ENCODE data around the gene NME4.
A peak's percentile ranks its signal among the peaks of the same experiment; 100 is the strongest.
"Not testable (repeated sequence)": the region's sequence is repeated elsewhere in the genome, so short reads cannot be mapped to it uniquely, and the experiment has no call there.

NME4 gene

DNA sequence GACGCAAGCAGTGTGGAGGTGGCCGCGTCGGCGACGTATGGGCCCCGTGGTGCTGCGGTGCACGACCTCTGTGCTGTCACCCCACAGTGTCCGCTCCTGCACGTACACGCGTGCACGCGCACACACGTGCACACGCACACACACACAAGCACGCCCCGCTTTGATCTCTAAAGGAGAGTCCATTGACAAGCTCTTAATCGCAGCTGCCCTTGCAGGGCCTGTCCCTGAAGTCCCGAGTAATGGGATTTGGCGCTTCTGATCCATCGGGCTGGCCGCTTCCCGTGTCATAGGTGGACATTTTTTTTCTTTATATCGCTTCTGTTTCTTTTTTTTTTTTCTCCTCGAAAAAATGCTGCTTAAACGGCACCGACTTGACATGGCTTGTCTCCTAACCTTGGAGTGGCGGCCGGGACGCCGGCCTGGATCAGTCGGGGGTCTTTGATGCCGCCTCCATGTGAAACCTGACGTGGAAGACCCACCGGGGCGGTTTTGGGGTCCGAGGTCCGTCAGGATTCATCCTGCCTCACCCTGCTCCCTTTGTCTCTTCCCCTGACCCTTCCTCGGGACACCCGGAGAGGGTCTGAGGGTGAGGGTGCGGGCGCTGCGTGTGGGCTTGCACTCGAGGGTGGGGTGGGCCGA is 36.2 kb upstream of the NME4 start:
- Mint-ChIP-seq H3K4me3 (no peak overlapping the region), H3K36me3 (no peaks in the 10 kb centered on the region), H3K27ac (no peak overlapping the region), H3K4me1 (peaks cover 9% of the 10 kb centered on the region), H3K9me3 (no peaks in the 10 kb centered on the region), H3K27me3 (no peaks in the 10 kb centered on the region)

DNA sequence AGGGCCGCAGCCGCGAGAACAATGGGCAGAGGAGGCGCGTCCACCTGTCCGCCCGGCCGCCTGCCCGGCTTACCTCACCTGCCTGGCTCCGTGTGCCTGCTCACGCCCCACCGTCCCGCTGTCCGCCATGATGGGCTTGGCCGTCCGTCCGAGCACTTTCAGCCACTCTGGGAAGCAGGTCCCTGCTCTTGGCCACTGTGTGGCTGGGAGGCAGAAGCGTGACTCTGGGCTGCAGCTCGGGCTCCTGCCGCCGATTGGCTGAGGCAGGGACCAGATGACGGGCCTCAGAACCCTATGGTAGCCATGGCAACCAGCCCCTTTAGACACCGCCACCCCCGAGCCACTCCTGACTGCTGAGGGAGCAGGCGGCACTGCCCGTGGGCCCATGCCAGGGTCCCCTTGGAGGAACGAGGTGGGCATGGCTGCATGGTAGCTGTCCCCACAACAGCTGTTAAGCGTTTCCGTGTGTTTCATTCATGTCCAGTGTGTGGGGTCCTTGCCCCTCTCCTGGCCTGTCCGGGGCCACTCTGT is 35.6 kb upstream of the NME4 start:
- Mint-ChIP-seq H3K9me3 (no peaks in the 10 kb centered on the region), H3K36me3 (no peaks in the 10 kb centered on the region), H3K27me3 (no peaks in the 10 kb centered on the region), H3K27ac (no peak overlapping the region), H3K4me3 (no peak overlapping the region), H3K4me1 (peaks cover 7% of the 10 kb centered on the region)

DNA sequence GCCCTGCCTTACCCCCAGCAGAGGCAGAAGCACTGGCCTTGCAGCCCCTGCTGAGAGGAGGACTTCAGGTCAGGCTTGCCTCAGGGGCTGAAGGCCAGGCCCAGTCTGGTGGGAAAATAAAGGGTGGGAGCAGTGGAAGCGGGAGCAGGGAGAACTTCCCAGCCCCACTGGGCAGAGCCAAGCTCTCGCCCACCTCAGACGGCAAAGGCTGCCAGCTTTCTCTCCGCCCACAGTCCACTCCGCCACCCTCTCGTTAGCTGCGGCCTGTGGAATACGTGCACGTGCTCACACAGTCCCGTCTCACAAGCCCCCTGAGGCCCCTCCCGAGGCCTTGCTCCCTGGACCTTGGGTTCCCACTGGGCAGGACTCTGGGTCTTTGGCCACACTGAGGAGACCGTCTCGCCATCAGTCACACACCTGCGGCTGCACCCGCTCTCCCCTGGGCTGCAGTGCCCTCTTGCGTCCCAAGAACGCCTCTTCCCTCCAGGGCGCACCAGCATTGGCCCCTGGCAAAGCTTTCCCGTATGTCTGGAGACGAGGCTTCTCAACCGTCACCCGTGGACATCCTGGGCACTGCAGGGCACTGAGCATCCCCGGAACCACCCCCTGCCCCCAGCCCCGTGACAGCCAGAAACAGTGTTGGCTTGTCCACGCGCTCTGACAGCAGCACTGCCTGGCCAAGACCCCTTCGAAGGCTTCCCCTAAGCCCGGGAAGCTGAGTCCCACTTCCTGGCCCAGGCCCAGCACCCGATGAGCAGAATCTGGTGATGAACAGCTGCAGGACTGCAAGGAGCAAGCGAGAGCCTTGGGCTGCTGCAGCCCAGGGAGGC is 34.9 kb upstream of the NME4 start:
- Mint-ChIP-seq H3K27me3 (no peaks in the 10 kb centered on the region), H3K9me3 (no peaks in the 10 kb centered on the region), H3K36me3 (no peaks in the 10 kb centered on the region), H3K4me3 (peak overlapping the region; percentile 51), H3K27ac (peak overlapping the region; percentile 17), H3K4me1 (peaks cover 5% of the 10 kb centered on the region)

DNA sequence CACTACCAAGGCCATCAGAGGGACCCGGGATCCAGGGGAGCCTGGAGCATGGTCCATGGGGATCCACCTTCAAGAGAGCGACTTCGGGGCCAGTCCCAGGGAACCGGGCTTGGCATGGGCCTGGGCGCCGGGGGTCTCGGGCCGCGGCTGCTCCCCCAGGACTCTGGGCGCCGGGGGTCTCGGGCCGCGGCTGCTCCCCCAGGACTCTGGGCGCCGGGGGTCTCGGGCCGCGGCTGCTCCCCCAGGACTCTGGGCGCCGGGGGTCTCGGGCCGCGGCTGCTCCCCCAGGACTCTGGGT is 34.3 kb upstream of the NME4 start:
- not testable (repeated sequence) for H3K4me1 Mint-ChIP-seq, H3K36me3 Mint-ChIP-seq, H3K27me3 Mint-ChIP-seq, H3K27ac Mint-ChIP-seq, H3K4me3 Mint-ChIP-seq, H3K9me3 Mint-ChIP-seq

DNA sequence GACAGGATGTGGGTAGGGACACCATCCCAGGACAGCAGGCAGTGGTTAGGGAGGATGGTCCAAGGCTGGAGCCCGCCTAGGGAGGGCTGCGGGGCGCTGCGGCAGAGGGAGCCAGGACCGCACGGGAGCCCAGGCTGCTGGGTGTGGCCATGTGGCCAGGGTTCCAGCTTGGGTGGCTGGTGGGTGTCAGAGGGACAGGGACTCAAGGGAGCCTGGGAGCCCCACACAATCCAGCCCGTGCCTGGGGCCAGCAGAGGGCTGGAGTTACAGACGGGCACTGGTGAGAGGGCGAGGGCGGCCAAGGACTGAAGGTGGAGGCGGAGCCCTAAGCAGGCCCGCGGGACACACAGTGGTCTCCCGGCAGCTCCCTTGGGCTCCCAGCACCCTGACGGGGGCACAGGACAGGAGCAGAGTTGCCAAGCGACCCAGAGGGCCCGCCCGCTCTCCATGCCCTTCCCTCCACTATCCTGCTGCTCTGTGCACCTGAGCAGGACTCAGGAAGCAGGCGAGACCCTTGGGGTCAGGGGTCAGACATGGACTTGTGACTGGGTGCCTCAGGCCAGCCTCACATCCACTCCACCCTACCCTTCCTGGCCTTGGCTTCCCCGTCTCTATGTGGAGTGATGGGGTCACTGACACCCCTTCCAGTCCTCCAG is 33.8 kb upstream of the NME4 start:
- H3K36me3 Mint-ChIP-seq = no peaks in the 10 kb centered on the region

GRCh38 chr16:363766-364490 is 33.1 kb upstream of the NME4 start:
- Mint-ChIP-seq H3K4me3 (no peak overlapping the region), H3K4me1 (peaks cover 5% of the 10 kb centered on the region), H3K27ac (no peak overlapping the region), H3K27me3 (no peaks in the 10 kb centered on the region), H3K36me3 (no peaks in the 10 kb centered on the region), H3K9me3 (no peaks in the 10 kb centered on the region)

More for the DNA sequence above, 33.8 kb upstream of the NME4 start:
- Mint-ChIP-seq H3K4me1 (peaks cover 5% of the 10 kb centered on the region), H3K27me3 (no peaks in the 10 kb centered on the region), H3K4me3 (no peak overlapping the region), H3K9me3 (no peaks in the 10 kb centered on the region), H3K27ac (no peak overlapping the region)

- Mint-ChIP-seq H3K4me3 (no peak overlapping the region), H3K36me3 (no peaks in the 10 kb centered on the region), H3K9me3 (no peaks in the 10 kb centered on the region), H3K27me3 (no peaks in the 10 kb centered on the region), H3K27ac (no peak overlapping the region), H3K4me1 (peaks cover 14% of the 10 kb centered on the region)
Measured at GRCh38 chr16:364595-365491, 32.2 kb upstream of the NME4 start.

DNA sequence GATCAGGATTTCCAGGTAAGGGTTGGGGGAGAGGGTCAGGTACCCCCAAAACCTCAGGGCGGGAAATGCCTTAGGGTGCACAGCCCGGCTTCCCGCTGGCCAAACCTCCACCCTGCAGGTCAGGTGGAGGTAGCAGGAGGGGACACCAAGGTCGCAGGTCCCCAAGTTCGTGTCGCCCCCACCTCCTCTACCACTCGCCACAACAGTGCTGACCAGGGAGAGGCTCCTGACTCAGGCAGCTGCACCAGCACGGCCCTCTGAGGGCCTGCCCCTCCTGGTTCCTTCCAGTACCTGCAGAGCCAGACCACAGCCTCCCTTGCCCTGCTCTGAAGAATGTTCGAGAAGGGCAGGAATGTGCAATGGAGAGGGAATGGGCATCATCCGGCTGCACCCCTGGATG is 30.5 kb upstream of the NME4 start:
- Mint-ChIP-seq H3K27ac (no peak overlapping the region), H3K4me3 (no peak overlapping the region), H3K9me3 (no peaks in the 10 kb centered on the region), H3K36me3 (no peaks in the 10 kb centered on the region), H3K4me1 (peaks cover 22% of the 10 kb centered on the region), H3K27me3 (no peaks in the 10 kb centered on the region)

DNA sequence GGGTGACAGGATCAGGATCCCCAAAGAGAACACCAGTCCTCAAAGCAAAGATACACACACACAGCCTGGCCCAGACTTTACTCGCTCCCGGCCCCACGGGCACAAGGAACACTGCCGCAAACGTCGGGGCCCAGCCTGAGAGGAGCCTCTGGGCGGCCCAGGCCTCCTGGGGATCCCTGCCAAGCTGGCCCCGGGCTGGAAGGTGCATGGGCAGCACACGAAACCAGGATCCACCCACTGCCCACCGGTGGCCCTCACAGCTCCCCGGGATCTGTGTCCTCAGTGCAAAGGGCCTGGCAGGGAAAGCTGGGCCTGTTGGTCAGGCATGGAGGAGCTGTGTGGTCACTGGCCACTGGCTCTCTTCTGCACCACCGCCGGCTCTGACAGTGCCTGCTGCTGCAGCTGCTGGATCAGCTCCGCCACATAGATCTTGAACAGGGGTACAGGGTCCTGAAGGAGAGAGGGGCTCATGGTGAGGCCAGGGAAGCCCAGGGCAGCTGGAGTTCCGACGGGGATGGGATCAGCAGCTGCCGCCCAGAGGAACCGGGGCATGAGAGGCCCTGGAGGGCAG is 29.6 kb upstream of the NME4 start:
- H3K27me3 Mint-ChIP-seq = no peaks in the 10 kb centered on the region
- peaks cover 21% of the 10 kb centered on the region for H3K4me1 Mint-ChIP-seq
- no peak overlapping the region for H3K4me3 Mint-ChIP-seq
- no peaks in the 10 kb centered on the region for H3K36me3 Mint-ChIP-seq
- no peak overlapping the region for H3K27ac Mint-ChIP-seq
- H3K9me3 Mint-ChIP-seq = no peaks in the 10 kb centered on the region

DNA sequence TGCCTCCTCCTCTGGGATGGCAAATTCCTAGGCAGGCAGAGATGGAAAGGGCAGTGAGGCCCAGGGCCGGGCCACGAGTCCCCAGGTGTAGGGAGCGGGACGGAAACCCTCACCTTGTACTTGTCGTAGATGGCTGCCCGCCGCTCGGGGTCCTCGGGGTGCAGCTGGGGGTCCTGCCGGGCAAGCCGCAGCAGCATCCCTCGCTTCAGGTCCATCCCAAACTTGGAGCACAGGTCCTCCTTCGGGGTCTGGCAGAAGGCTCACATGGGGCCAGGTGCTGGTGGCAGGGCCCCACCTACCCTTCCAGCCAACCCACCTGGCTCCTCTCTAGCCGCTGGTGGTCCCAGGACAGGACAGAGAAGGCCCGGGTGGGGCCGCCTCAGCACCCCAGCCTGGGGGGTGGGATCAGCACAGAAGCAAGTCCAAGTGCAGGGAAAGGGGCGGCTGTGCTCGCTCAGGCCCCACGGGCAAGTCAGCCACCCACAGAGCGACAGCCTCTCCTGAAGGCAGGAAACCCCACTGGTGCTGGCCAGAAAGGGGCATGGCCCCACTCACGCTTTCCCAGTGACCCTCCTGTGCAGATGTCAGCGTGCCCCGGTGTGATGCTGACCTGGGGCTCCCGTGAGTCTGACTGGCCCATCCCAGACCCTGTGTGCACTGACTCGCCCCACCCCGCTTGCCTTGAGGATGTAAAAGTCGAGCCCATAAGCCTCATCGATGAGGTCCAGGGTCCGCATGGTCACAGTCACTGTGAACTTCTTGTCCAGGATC is 28.4 kb upstream of the NME4 start:
- Mint-ChIP-seq H3K36me3 (no peaks in the 10 kb centered on the region), H3K4me3 (no peak overlapping the region), H3K27ac (no peak overlapping the region), H3K27me3 (no peaks in the 10 kb centered on the region), H3K9me3 (no peaks in the 10 kb centered on the region), H3K4me1 (peaks cover 21% of the 10 kb centered on the region)

DNA sequence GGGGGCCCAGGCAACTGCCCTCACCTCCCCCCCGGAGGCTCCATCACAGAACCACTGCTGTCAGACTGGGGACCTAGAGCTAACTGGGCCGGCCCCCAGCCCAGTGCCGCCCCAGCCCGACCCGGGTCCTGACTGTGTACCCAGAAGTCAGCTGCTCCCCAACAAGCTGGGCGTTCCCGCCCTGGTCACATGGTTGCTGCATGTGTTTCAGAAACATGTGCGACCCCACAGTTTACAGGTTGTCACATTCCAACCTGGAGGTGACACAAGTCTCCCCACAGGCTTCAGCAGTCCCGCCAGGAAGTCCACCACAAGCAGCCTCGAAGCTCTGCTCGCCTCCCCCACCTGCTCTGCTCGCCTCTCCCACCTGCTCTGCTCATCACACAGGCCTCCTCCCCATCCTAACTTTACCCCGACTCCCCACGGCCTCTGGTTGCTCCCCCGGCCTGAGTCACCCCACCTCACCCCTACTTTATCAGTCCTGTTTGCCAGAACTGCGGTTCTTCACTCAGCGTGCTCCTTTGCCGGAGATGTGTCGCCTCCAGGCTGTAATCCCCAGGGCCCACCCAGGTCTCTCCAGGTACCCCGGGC is 27.6 kb upstream of the NME4 start:
- Mint-ChIP-seq H3K4me3 (peak overlapping the region; percentile 63), H3K9me3 (no peaks in the 10 kb centered on the region), H3K36me3 (no peaks in the 10 kb centered on the region), H3K27ac (no peak overlapping the region), H3K27me3 (no peaks in the 10 kb centered on the region), H3K4me1 (peaks cover 21% of the 10 kb centered on the region)

GRCh38 chr16:369866-370436 is 27.0 kb upstream of the NME4 start:
- Mint-ChIP-seq H3K36me3 (no peaks in the 10 kb centered on the region), H3K4me3 (peak overlapping the region; percentile 84), H3K4me1 (peaks cover 21% of the 10 kb centered on the region), H3K9me3 (no peaks in the 10 kb centered on the region), H3K27ac (no peak overlapping the region), H3K27me3 (no peaks in the 10 kb centered on the region)

GRCh38 chr16:370443-370842 is 26.6 kb upstream of the NME4 start, which contains the start of gene MRPL28:
Gene MRPL28 (minus strand): TSS chr16:370538. CDS start chr16:370218, 320 bp downstream.
- Mint-ChIP-seq H3K9me3 (no peaks in the 10 kb centered on the region), H3K27me3 (no peaks in the 10 kb centered on the region), H3K27ac (peak within 1 kb of the TSS; percentile 94), H3K4me1 (peaks cover 21% of the 10 kb centered on the region), H3K36me3 (no peaks in the 10 kb centered on the region), H3K4me3 (peak within 1 kb of the TSS; percentile 84)
